ENCODE data around the gene MYO1F.

GRCh38 chr19:8567522-8568172 lies 9.6 kb downstream of the MYO1F start:
- TF ChIP-seq CTCF (IDR thresholded peaks at IDR 0.05) (no peak), POLR2A (IDR thresholded peaks at IDR 0.05) (no peak)
